Measurements from ENCODE around the gene DVL2.

DVL2 gene

DNA sequence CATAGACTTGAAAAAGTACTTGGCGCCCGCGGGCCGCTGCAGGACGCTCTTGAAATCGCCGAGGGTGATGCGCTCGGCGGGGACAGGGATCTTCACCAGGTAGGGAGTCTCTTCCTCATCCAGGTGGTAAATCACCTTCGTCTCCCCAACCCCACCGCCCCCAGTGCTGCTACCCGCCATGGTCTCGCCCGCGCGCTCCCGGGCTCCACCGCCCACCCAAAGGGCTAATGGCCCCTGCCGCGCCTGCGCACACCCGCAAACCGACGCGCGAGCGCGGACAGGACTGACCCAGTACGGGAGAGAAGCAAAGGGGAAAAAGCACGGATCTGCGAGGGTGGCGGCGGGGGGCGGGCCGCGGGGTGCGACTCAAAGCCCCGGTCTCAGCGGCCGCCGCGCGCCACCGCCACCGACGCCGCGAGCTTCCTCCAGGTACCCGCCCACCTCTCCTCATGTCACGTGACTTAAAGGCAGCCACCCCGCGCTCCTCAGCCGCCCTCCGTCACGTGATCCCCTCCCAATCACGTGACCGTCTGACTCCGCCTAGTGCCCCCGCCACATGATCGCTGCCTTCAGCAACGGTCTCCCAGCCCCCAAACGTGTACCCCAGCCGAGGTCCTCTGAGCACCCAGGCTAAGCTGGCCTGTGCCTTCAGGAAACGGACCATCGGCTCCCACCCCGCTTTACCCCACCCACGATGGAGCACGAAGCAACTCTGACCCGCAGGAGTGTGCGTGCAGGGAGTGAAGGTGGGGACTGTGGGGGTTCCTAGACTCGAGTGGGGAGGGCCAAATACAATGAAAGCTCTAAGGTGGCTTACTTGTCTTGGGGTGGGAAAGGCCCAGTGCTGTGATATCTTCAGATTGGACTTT, at the start of gene DVL2:
DVL2 (minus strand) TSS at position 435 of the 869 bp plus-strand sequence; CDS start at position 180, 255 bp downstream.
- TF ChIP-seq, protein P1, sequence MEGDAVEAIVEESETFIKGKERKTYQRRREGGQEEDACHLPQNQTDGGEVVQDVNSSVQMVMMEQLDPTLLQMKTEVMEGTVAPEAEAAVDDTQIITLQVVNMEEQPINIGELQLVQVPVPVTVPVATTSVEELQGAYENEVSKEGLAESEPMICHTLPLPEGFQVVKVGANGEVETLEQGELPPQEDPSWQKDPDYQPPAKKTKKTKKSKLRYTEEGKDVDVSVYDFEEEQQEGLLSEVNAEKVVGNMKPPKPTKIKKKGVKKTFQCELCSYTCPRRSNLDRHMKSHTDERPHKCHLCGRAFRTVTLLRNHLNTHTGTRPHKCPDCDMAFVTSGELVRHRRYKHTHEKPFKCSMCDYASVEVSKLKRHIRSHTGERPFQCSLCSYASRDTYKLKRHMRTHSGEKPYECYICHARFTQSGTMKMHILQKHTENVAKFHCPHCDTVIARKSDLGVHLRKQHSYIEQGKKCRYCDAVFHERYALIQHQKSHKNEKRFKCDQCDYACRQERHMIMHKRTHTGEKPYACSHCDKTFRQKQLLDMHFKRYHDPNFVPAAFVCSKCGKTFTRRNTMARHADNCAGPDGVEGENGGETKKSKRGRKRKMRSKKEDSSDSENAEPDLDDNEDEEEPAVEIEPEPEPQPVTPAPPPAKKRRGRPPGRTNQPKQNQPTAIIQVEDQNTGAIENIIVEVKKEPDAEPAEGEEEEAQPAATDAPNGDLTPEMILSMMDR (IDR thresholded peaks at IDR 0.05; ENCODE audit: borderline replicate concordance, control extremely low read depth, extremely low read depth, insufficient read depth, missing control alignments): no peak
- in situ Hi-C loops (cut with MboI; ENCODE audit: low sequenced_read_pairs, unreplicated experiment): no loop called here
- DNase-seq (ENCODE audit: low spot score): peak; percentile 97

DNA sequence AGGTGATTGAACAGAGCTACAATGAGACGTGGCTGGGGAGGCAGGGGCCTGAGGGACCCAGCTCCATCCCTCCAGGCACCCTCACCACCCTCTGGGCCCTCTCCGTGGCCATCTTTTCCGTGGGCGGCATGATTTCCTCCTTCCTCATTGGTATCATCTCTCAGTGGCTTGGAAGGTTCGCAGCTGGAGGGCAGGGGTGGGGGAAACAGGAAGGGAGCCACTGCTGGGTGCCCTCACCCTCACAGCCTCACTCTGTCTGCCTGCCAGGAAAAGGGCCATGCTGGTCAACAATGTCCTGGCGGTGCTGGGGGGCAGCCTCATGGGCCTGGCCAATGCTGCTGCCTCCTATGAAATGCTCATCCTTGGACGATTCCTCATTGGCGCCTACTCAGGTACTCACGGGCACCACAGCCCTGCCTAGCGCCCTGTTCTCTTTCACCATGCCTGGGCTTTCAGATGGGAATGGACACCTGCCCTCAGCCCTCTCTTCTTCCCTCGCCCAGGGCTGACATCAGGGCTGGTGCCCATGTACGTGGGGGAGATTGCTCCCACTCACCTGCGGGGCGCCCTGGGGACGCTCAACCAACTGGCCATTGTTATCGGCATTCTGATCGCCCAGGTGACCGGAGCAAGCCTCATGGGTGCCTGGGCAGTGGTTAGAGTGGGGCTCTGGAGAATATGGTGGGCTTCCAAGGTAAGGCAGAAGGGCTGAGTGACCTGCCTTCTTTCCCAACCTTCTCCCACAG, 49.3 kb upstream of the DVL2 start:
- TF ChIP-seq, protein P1 (IDR thresholded peaks at IDR 0.05; ENCODE audit: borderline replicate concordance, control extremely low read depth, extremely low read depth, insufficient read depth, missing control alignments): no peak
- peak; percentile 12 for DNase-seq (ENCODE audit: low spot score)
- in situ Hi-C loops (cut with MboI; ENCODE audit: low sequenced_read_pairs, unreplicated experiment): loop anchor here (25.0 kb wide), 1 partner anchor 246 kb away; the partner anchor contains the start of genes SLC16A11 and SLC16A13

DNA sequence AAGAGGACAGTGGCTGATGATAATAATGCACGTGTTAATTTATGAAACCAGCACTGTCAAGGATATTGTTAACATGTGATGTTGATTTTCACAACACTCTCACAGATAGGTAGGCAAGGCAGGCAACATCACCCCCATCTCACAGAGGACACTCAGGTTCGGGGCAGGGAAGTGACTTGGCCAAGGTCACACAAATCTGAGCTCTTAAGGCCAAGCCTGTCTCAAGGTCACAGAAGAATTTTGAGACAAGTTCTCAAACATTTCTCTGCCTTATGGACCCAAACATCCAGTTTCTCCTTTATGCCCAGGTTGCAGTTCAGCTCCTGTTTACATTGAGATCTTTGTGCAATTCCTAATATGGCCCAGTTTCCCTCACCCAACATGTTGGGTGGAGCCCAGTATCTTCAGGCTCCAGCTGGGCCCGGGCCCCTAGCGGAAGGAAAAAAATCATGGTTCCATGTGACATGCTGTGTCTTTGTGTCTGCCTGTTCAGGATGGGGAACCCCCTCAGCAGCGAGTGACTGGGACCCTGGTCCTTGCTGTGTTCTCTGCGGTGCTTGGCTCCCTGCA, 48.5 kb upstream of the DVL2 start:
- TF ChIP-seq, protein P1 (IDR thresholded peaks at IDR 0.05; ENCODE audit: borderline replicate concordance, control extremely low read depth, extremely low read depth, insufficient read depth, missing control alignments): no peak
- no peak for DNase-seq (ENCODE audit: low spot score)
- in situ Hi-C loops (cut with MboI; ENCODE audit: low sequenced_read_pairs, unreplicated experiment): loop anchor here (25.0 kb wide), 1 partner anchor 246 kb away; the partner anchor contains the start of genes SLC16A11 and SLC16A13

DNA sequence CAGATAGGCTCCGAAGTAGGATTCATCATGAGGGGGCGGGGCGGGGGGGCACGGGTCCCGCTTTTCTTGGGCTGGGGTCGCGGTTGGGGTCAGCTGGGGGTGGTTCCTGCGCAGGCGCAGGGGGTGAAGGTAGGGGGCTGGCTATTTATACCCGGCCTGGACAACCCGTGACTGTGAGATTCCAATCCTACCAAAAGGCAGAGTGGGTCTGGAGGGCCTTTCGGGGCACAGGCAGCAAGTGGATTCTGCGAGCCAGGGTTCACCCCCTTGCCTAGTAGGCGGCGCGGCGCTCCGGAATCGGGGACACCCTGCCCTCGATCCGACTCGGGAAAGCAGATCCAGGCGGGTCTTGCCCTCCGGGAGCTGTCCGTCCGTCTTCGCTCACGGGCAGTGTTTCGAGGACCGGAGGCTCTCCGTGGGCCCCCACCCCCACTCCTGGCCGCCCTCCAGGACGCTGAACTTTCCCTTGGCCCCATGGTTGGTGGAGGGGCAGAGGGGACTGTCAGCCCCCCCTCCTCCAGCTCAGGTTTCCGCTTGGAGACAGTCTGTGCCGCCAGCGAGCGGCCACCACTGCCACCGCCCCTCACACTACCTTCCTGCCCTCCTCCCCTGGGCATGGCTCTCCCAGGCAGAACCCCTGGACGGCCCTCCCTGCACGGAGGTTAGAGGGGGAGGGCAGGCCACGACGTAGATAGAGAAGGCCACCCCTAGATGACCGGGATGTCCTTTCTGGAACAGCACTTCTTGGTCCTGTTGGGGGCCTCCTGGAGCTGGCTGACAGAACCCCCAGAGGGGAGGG, 47.8 kb upstream of the DVL2 start:
- in situ Hi-C loops (cut with MboI; ENCODE audit: low sequenced_read_pairs, unreplicated experiment): loop anchor here (25.0 kb wide), 1 partner anchor 245 kb away; the partner anchor contains the start of genes SLC16A11 and SLC16A13
- peak; percentile 37 for DNase-seq (ENCODE audit: low spot score)
- TF ChIP-seq, protein P1 (IDR thresholded peaks at IDR 0.05; ENCODE audit: borderline replicate concordance, control extremely low read depth, extremely low read depth, insufficient read depth, missing control alignments): no peak

DNA sequence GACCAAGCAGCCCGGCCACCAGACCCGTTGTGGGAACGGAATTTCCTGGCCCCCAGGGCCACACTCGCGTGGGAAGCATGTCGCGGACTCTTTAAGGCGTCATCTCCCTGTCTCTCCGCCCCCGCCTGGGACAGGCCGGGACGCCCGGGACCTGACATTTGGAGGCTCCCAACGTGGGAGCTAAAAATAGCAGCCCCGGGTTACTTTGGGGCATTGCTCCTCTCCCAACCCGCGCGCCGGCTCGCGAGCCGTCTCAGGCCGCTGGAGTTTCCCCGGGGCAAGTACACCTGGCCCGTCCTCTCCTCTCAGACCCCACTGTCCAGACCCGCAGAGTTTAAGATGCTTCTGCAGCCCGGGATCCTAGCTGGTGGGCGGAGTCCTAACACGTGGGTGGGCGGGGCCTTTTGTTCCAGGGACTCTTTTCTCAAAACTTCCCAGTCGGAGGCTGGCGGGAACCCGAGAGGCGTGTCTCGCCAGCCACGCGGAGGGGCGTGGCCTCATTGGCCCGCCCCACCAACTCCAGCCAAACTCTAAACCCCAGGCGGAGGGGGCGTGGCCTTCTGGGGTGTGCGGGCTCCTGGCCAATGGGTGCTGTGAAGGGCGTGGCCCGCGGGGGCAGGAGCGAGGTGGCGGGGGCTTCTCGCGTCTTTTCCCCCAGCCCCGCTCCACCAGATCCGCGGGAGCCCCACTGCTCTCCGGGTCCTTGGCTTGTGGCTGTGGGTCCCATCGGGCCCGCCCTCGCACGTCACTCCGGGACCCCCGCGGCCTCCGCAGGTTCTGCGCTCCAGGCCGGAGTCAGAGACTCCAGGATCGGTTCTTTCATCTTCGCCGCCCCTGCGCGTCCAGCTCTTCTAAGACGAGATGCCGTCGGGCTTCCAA, 47.0 kb upstream of the DVL2 start, which contains the start of gene SLC2A4:
SLC2A4 (plus strand) TSS at position 645 of the 879 bp plus-strand sequence; CDS start at position 862, 217 bp downstream.
- peak; percentile 99 for DNase-seq (ENCODE audit: low spot score)
- in situ Hi-C loops (cut with MboI; ENCODE audit: low sequenced_read_pairs, unreplicated experiment): loop anchor here (25.0 kb wide), 1 partner anchor 244 kb away; the partner anchor contains the start of genes SLC16A11 and SLC16A13
- TF ChIP-seq, protein P1 (IDR thresholded peaks at IDR 0.05; ENCODE audit: borderline replicate concordance, control extremely low read depth, extremely low read depth, insufficient read depth, missing control alignments): no peak
